ENCODE data around the gene CLEC18B.
A peak's percentile ranks its signal among the peaks of the same experiment; 100 is the strongest.
"Not testable (repeated sequence)": the region's sequence is repeated elsewhere in the genome, so short reads cannot be mapped to it uniquely, and the experiment has no call there.

CLEC18B gene

DNA sequence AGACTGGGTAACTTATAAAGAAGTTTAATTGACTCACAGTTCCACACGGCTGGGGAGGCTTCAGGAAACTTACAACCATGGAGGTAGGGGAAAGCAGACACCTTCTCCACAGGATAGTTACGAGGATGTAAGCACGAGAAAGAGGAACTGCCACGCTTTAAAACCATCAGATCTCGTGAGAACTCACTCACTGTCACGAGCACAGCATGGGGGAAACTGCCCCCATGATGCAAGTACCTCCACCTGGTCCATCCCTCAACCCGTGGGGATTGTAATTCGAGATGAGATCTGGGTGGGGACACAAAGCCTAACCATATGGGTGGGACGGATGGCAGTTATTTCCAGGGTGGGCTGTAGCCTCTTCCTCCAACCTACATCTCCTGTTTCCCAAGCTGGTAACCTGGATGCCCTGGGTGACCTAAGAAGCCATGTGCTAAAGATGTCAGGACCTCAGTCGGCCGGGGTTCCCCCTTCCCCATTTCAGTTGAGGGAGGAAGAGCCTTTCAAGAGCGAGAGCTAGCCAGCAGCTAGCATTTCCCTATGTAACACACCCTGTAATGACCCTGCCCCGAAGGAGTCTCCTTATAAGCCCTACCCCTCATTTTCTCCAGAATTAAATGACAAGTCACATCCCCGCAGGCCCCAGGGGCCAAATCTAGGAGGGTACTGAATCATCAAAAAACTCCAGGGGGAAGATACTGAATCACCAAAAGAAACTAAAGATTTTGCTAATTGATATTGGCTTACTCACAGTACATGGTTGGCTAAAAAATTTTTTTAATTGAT is 16.9 kb downstream of the CLEC18B start:
- not testable (repeated sequence) for DNase-seq

DNA sequence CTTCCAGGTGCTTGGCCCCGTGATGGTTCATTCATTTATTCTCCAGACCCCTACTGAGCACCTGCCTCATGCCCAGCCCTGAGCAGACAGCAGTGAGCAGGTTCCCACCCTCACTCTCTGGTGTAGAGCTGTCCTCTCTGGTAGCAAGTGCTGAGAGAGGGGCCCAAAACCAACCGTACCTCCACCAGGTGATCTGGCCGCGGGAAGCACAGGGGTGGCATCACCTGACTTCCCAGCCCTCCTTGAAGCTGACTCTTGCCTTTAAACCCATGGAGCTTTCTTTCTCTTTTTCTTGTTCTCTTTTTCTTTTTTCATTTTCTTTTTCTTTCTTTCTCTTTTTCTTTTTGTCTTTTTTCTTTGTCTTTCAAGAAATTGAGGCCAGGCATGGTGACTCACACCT is 21.0 kb downstream of the CLEC18B start:
- DNase-seq, result not testable (repeated sequence)

- DNase-seq, result not testable (repeated sequence)
Observed at GRCh38 chr16:74398212-74398895, 22.9 kb downstream of the CLEC18B start.

DNA sequence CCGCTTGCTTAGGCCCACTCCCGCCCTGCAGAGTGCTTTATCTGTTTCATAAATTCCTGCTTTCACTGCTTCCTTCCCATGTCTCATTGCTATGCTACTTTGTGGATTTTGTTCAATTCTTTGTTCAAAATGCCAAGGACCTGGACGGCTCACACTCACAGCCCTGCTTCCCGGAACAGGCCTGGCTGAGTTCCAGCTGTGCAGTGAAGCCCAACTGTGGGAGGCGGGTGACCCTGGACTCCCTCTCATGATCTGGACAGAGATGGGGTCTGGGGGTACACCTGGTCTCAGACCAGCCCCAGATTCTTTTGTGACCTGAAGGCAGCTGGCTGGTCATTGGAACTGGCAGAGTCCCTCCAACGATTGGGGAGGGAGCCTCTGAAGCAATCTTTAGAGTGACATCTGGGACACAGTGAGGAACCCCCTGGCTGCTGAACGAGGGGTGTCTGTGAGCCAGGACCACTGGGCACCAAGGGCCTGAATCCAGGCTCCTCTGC is 24.7 kb downstream of the CLEC18B start:
- peak; percentile 0 for DNase-seq

DNA sequence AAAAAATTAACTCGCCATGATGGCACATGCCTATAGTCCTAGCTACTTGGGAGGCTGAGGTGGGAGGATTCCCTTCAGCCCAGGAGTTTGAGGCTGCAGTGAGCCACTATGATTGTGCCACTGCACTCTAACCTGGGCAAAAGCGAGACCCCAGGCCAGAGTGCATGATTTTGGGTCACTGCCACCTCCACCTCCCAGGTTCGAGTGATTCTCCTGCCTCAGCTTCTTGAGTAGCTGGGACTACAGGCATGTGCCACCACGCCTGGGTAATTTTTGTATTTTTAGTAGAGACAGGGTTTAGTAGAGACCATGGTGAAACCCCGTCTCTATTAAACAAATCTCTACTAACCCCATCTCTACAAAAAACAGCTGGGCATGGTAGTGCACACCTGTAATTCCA is 26.7 kb downstream of the CLEC18B start:
- not testable (repeated sequence) for DNase-seq

- not testable (repeated sequence) for DNase-seq
Observed at GRCh38 chr16:74394131-74394530, 27.1 kb downstream of the CLEC18B start.

DNA sequence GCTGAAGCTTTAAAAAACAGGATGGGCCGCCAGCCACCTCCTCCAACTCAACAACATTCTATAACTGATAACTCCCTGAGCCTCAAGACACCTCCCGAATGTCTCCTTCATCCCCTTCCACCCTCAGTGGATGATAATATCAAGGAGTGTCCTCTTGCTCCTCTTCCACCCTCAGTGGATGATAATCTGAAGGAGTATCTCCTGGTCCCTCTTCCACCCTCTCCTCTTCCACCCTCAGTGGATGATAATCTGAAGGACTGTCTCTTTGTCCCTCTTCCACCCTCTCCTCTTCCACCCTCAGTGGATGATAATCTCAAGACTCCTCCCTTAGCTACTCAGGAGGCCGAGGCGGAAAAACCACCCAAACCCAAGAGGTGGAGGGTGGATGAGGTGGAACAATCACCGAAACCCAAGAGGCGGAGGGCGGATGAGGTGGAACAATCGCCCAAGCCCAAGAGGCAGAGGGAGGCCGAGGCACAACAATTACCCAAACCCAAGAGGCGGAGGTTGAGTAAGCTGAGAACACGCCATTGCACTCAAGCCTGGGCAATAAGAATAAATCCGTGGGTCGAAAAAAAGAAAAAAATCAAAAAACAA is 29.7 kb downstream of the CLEC18B start:
- not testable (repeated sequence) for DNase-seq

DNA sequence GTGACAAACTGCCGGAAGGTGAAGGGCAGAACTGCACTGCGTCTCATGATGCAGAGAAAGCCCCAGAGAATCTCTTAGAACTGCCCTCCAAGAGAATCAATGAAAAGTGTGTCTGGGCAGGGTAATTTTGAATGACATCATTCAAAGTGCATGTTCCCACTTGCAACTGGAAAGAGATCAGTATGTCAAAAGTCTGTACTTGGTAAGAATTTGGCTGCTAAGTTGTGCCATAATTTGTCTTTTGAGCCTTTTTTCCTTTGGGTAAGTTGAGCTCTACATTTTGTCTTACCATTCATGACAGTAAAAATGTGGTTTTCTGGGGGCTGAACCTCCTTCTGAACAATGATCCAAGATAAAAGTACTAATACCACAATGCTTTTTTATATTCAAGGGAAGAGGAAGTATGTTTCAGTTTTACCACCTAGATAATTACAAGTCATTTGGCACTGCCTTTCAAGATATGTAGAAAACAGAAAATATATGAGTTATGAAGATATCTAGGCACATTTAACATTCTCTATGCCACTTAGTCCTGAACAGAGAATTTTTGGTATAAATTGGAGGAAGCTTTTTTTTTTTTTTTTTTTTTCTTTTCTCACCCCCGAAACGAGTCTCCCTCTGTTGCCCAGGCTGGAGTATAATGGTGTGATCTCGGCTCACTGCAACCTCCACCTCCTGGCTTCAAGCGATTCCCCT is 38.8 kb downstream of the CLEC18B start:
- not testable (repeated sequence) for DNase-seq

DNA sequence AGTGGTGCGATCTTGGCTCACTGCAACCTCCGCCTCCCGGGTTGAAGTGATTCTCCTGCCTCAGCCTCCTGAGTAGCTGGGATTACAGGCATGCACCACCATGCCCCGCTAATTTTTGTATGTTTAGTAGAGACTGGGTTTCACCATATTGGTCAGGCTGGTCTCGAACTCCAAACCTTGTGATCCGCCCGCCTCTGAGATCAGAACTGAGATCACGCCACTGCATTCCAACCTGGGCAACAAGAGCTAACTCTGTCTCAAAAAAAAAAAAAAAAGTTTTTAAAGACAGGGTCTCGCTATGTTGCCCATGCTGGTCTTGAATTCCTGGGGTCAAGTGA is 47.5 kb downstream of the CLEC18B start:
- not testable (repeated sequence) for DNase-seq

- DNase-seq, result no peak
Observed at GRCh38 chr16:74372953-74373846, 48.1 kb downstream of the CLEC18B start.

- no peak for DNase-seq
Observed at GRCh38 chr16:74372369-74372768, 48.9 kb downstream of the CLEC18B start.

DNA sequence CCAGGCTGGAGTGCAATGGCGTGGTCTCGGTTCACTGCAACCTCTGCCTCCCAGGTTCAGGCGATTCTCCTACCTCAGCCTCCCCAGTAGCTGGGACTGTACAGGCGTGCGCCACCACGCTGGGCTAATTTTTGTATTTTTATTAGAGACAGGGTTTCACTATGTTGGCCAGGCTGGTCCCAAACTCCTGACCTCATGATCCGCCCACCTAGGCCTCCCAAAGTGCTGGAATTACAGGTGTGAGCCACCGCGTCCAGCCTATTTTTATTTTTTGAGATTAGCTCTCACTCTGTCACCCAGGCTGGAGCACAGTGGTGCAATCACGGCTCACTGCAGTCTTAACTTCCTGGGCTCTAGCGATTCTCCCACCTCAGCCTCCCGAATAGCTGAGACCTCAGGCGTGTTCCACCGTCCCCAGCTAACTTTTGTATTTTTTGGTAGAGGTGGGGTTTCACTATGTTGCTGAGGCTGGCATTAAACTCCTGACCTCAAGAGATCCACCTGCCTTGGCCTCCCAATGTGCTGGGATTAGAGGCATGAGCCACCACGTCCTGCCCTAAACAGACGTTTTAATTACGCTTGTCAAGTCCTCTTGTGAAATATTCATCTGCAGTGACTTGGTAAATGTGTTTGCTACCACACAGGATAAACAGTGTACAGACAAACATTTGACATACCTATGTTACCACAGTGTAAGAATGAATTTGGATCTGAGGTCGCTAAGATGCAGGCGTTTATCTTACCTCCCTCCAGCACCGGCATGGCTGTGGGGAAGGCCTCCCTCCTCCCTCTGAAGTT is 50.7 kb downstream of the CLEC18B start:
- DNase-seq, result not testable (repeated sequence)

- peak; percentile 94 for DNase-seq
Observed at GRCh38 chr16:74368002-74368911, 53.0 kb downstream of the CLEC18B start.

DNA sequence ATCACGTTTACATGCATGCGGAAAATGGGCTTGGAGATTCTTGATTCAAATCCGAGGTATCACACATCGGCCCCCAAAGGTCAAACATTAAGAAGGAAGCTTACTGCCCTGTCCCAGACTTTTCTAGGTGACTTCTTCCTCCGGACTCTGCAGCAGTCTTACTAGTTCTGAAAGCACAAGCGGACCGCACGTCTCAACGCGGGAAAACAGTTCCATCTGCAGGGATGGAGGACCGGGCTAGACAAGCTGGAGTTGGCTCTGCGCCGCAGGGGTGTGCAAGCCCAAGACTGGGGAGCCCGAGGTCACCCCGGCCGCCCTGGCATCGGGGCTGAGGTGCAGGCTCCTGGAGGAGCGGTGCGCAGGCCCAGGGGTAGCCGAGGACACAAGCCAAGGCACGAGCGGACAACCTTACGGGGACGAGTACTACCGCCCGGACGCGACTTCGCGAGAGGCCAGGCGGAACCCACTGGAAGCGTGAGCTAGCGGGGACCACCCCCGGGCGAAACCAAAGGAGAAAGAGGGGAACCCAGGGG is 53.7 kb downstream of the CLEC18B start:
- not testable (repeated sequence) for DNase-seq

- not testable (repeated sequence) for DNase-seq
Observed at GRCh38 chr16:74361646-74362610, 59.4 kb downstream of the CLEC18B start.

All from NCI-H226 (cell line).